Measurements from ENCODE around the gene RMDN3.

RMDN3 gene

DNA sequence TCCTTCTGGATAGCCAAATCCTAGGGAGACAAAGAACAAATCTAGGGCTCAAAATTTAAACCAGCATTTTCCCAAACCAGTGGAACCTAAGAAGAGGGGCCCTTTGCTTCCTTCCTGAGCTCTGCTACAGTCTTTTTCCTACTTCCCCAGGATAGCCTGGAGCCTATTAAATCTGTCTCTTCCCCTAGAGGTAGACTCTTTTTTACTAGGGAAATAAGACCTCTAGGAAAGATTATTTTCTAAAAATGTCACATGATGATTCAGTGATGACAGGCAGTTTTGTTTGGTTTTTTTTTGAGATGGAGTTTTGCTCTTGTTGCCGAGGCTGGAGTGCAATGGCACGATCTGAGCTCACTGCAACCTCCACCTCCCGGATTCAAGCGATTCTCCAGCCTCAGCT is 18.5 kb downstream of the RMDN3 start:
- TF ChIP-seq, protein P1, sequence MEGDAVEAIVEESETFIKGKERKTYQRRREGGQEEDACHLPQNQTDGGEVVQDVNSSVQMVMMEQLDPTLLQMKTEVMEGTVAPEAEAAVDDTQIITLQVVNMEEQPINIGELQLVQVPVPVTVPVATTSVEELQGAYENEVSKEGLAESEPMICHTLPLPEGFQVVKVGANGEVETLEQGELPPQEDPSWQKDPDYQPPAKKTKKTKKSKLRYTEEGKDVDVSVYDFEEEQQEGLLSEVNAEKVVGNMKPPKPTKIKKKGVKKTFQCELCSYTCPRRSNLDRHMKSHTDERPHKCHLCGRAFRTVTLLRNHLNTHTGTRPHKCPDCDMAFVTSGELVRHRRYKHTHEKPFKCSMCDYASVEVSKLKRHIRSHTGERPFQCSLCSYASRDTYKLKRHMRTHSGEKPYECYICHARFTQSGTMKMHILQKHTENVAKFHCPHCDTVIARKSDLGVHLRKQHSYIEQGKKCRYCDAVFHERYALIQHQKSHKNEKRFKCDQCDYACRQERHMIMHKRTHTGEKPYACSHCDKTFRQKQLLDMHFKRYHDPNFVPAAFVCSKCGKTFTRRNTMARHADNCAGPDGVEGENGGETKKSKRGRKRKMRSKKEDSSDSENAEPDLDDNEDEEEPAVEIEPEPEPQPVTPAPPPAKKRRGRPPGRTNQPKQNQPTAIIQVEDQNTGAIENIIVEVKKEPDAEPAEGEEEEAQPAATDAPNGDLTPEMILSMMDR (IDR thresholded peaks at IDR 0.05; ENCODE audit: extremely low read depth, insufficient read depth, missing control alignments), result no peak
- in situ Hi-C loops (cut with MboI; ENCODE audit: low pct_unique_long_range_greater_than_20kb, low sequenced_read_pairs, unreplicated experiment), result no loop called here
- no peak for DNase-seq (ENCODE audit: low spot score)

DNA sequence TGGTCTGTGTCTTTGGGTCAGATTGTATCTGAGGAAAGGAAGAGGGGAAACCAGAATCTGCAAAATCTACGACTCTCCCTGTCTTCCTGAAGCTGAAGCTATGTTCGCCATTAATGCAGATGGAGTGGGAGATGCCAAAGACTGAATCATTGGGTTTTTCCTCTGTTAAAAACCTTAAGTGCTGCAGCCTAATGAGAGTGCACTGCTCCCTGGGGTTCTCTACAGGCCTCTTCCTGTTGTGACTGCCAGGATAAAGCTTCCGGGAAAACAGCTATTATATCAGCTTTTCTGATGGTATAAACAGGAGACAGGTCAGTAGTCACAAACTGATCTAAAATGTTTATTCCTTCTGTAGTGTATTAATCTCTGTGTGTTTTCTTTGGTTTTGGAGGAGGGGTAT is 24.0 kb downstream of the RMDN3 start:
- TF ChIP-seq, protein P1 (IDR thresholded peaks at IDR 0.05; ENCODE audit: extremely low read depth, insufficient read depth, missing control alignments), result no peak
- DNase-seq (ENCODE audit: low spot score), result no peak
- in situ Hi-C loops (cut with MboI; ENCODE audit: low pct_unique_long_range_greater_than_20kb, low sequenced_read_pairs, unreplicated experiment), result no loop called here

DNA sequence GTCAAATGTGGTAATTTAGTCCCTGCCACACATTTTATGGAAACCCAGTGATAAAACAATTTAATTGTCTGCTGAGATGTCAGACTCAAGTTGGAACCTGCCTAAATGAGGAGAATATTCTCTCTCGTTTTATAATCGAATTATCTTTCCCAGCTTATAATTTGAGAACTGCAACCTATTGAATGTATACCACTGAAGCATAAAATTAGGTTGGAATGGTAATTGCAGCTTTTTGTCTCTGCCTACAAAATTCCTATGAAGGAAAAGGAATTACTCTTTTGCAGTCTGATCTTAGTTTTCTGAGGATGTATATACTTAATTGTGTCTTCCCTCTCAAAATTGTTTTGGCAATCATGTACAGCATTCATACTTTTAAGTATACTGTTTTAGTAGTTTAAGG is 31.1 kb downstream of the RMDN3 start:
- in situ Hi-C loops (cut with MboI; ENCODE audit: low pct_unique_long_range_greater_than_20kb, low sequenced_read_pairs, unreplicated experiment), result no loop called here
- DNase-seq (ENCODE audit: low spot score), result no peak
- TF ChIP-seq, protein P1 (IDR thresholded peaks at IDR 0.05; ENCODE audit: extremely low read depth, insufficient read depth, missing control alignments), result no peak

DNA sequence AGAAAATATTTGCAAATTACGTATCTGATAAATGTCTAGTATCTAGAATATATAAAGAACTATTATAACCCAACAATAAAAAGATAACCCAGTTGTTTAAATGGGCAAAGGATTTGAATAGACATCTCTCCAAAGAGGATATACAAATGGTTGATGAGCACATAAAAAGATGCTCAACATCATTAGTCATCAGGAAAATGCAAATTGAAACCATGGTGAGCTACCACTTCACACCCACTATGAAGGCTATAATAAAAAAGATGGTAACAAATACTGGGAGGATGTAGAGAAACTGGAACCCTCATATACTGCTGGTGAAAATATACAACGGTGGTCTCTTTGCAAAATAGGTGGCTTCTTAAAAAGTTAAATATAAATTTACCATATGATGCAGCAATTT is 32.1 kb downstream of the RMDN3 start:
- DNase-seq (ENCODE audit: low spot score), result no peak
- in situ Hi-C loops (cut with MboI; ENCODE audit: low pct_unique_long_range_greater_than_20kb, low sequenced_read_pairs, unreplicated experiment), result no loop called here
- TF ChIP-seq, protein P1 (IDR thresholded peaks at IDR 0.05; ENCODE audit: extremely low read depth, insufficient read depth, missing control alignments), result no peak

DNA sequence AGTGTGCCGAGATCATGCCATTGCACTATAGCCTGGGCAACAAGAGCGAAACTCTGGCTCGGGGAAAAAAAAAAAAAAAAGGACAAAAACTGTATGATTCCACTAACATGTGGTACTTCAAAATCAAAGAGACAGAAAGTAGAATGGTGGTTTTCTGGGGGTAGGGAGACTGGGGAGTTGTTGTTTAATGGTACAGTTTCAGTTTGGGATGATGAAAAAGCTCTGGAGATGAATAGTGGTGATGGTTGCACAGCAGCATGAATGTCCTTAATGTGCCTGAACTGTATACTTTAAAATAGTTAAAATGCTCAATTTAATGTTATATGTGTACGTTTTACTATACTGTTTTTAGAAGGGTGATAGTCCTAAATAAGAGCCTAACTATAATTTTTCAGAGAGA is 32.7 kb downstream of the RMDN3 start:
- TF ChIP-seq, protein P1 (IDR thresholded peaks at IDR 0.05; ENCODE audit: extremely low read depth, insufficient read depth, missing control alignments), result no peak
- in situ Hi-C loops (cut with MboI; ENCODE audit: low pct_unique_long_range_greater_than_20kb, low sequenced_read_pairs, unreplicated experiment), result no loop called here
- no peak for DNase-seq (ENCODE audit: low spot score)

DNA sequence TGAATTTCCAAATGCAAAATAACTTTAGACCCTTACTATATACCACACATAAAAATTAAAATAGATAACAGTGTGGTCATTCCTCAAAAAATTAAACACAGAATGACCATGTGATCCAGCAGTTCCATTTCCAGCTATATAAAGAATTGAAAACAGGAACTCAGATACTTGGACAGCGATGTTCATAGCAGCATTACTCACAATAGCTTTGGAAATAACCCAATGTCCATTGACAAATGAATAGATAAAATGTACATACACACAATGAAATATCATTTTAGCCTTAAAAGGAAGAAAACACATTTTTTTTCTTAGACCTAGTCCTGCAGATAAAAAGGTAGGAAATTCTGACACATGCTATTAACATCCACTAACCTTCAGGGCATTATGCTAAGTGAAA is 33.4 kb downstream of the RMDN3 start:
- DNase-seq (ENCODE audit: low spot score), result no peak
- in situ Hi-C loops (cut with MboI; ENCODE audit: low pct_unique_long_range_greater_than_20kb, low sequenced_read_pairs, unreplicated experiment), result no loop called here
- TF ChIP-seq, protein P1 (IDR thresholded peaks at IDR 0.05; ENCODE audit: extremely low read depth, insufficient read depth, missing control alignments), result no peak

DNA sequence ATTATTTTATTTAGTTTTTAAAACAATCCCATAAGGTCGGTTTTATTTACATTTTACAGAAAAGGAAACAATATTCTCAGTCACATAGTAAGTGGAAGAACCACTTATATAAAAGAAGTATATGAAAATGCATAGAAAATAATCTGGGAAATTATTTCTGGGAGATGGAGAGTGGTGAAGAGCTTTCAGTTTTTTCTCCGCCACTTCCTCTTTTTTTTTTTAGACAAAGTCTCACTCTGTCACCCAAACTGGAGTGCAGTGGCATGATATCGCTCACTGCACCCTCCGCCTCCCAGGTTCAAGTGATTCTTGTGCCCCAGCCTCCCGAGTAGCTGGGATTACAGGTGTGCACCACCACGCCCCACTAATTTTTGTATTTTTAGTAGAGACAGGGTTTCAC is 38.9 kb downstream of the RMDN3 start:
- no peak for DNase-seq (ENCODE audit: low spot score)
- TF ChIP-seq, protein P1 (IDR thresholded peaks at IDR 0.05; ENCODE audit: extremely low read depth, insufficient read depth, missing control alignments), result no peak
- in situ Hi-C loops (cut with MboI; ENCODE audit: low pct_unique_long_range_greater_than_20kb, low sequenced_read_pairs, unreplicated experiment), result no loop called here
